C4-2B (cell line): Measurements from ENCODE around the gene NREP.

Source experiments
- H3K27ac ChIP-seq: fragments of 450-650 bp; 2 replicates; pipeline ENCODE4 v1.5.1; 2017
- CTCF ChIP-seq: fragments of 450-650 bp; conservative IDR thresholded peaks from 2 replicates; pipeline ENCODE4 v1.5.1; 2017; ENCODE audit warnings: mild to moderate bottlenecking
- ZFX ChIP-seq: fragments of 450-650 bp; IDR thresholded peaks from 2 replicates; pipeline ENCODE4 v1.6.1; 2017

The NREP gene

GRCh38 chr5:111706345-111706744 lies 50.6 kb downstream of the NREP start:
- TF ChIP-seq ZFX (no peak), CTCF (no peak)
- no peak overlapping the region for H3K27ac ChIP-seq

GRCh38 chr5:111704452-111705085 lies 52.4 kb downstream of the NREP start:
- TF ChIP-seq ZFX (no peak), CTCF (no peak)
- H3K27ac ChIP-seq = no peak overlapping the region

- H3K27ac ChIP-seq = no peak overlapping the region
These were observed 53.3 kb downstream of the NREP start for GRCh38 chr5:111703662-111704061.

GRCh38 chr5:111699976-111700375 lies 57.0 kb downstream of the NREP start:
- TF ChIP-seq CTCF = no peak
- TF ChIP-seq ZFX = no peak
- no peak overlapping the region for H3K27ac ChIP-seq

More at GRCh38 chr5:111703662-111704061, 53.3 kb downstream of the NREP start:
- TF ChIP-seq CTCF = no peak
- no peak for TF ChIP-seq ZFX

GRCh38 chr5:111699324-111699723 lies 57.7 kb downstream of the NREP start:
- no peak overlapping the region for H3K27ac ChIP-seq
- TF ChIP-seq ZFX (no peak), CTCF (no peak)

- no peak overlapping the region for H3K27ac ChIP-seq
- TF ChIP-seq ZFX (no peak), CTCF (peak; percentile 22)
These were observed 58.9 kb downstream of the NREP start for GRCh38 chr5:111697881-111698757.

GRCh38 chr5:111697215-111697614 lies 59.8 kb downstream of the NREP start:
- no peak for TF ChIP-seq ZFX
- TF ChIP-seq CTCF = no peak
- H3K27ac ChIP-seq = no peak overlapping the region
